ENCODE measurements around the gene ACBD7.

- TF ChIP-seq EP300 (IDR thresholded peaks at IDR 0.05) (no peak), CTCF (IDR thresholded peaks at IDR 0.05) (no peak), POLR2A (IDR thresholded peaks at IDR 0.05) (no peak)
These were observed 35.2 kb upstream of the ACBD7 start for GRCh38 chr10:15123749-15124184.

Data from stomach (tissue), 4 donors.